ENCODE results near the gene ARMH1.

The ARMH1 gene

GRCh38 chr1:44642925-44643324 is 31.6 kb upstream of the ARMH1 start:
- Histone ChIP-seq H3K79me2 (ENCODE audit: control insufficient read depth, insufficient read depth, low read length) (no peaks in the 10 kb centered on the region), H2BK120ac (ENCODE audit: low read depth, low read length) (no peak overlapping the region), H3K9ac (ENCODE audit: low read length) (no peak overlapping the region), H4K5ac (ENCODE audit: low read length) (no peak overlapping the region), H3K23ac (ENCODE audit: low read length) (no peak overlapping the region), H3K27me3 (ENCODE audit: insufficient read depth, low read length, poor library complexity) (no peaks in the 10 kb centered on the region), H2BK15ac (replicated peaks; ENCODE audit: low read depth) (no peak overlapping the region), H3K4ac (ENCODE audit: low read depth, low read length) (no peak overlapping the region), H3K79me1 (ENCODE audit: low read length) (peaks cover 3% of the 10 kb centered on the region), H3K4me3 (ENCODE audit: low read length) (no peak overlapping the region), H2AK5ac (ENCODE audit: low read length) (no peak overlapping the region), H3K18ac (ENCODE audit: low read length) (no peak overlapping the region), H3K27ac (ENCODE audit: low read depth, low read length) (no peak overlapping the region), H3K4me1 (ENCODE audit: control insufficient read depth, low read depth, low read length) (no peaks in the 10 kb centered on the region), H3K36me3 (ENCODE audit: control insufficient read depth, insufficient read depth, low read length) (peaks cover 20% of the 10 kb centered on the region), H3K4me2 (ENCODE audit: low read length) (no peak overlapping the region), H3K56ac (ENCODE audit: low read length) (no peak overlapping the region), H2BK5ac (ENCODE audit: low read length) (no peak overlapping the region), H4K8ac (ENCODE audit: low read depth, low read length) (no peak overlapping the region)
- DNase-seq: no peak
- WGBS (ENCODE audit: extremely low coverage, insufficient coverage, low lambda C conversion rate): no CpG with 5 or more reads among the region's 3 CpGs

- no peak overlapping the region for H2AK5ac ChIP-seq (ENCODE audit: low read length)
- H3K79me1 ChIP-seq (ENCODE audit: low read length): peaks cover 3% of the 10 kb centered on the region
- no peaks in the 10 kb centered on the region for H3K79me2 ChIP-seq (ENCODE audit: control insufficient read depth, insufficient read depth, low read length)
- H3K4ac ChIP-seq (ENCODE audit: low read depth, low read length): no peak overlapping the region
- no peak overlapping the region for H2BK120ac ChIP-seq (ENCODE audit: low read depth, low read length)
- H2BK15ac ChIP-seq (replicated peaks; ENCODE audit: low read depth): no peak overlapping the region
- H3K9ac ChIP-seq (ENCODE audit: low read length): no peak overlapping the region
- no peak overlapping the region for H2BK5ac ChIP-seq (ENCODE audit: low read length)
- no peak overlapping the region for H3K18ac ChIP-seq (ENCODE audit: low read length)
- no peaks in the 10 kb centered on the region for H3K27me3 ChIP-seq (ENCODE audit: insufficient read depth, low read length, poor library complexity)
- WGBS (ENCODE audit: extremely low coverage, insufficient coverage, low lambda C conversion rate): no CpG with 5 or more reads among the region's 9 CpGs
- no peak overlapping the region for H3K4me3 ChIP-seq (ENCODE audit: low read length)
- H3K36me3 ChIP-seq (ENCODE audit: control insufficient read depth, insufficient read depth, low read length): peaks cover 20% of the 10 kb centered on the region
- H3K4me2 ChIP-seq (ENCODE audit: low read length): no peak overlapping the region
- no peak overlapping the region for H3K56ac ChIP-seq (ENCODE audit: low read length)
- H4K8ac ChIP-seq (ENCODE audit: low read depth, low read length): no peak overlapping the region
- no peak overlapping the region for H3K23ac ChIP-seq (ENCODE audit: low read length)
- no peaks in the 10 kb centered on the region for H3K4me1 ChIP-seq (ENCODE audit: control insufficient read depth, low read depth, low read length)
- no peak overlapping the region for H3K27ac ChIP-seq (ENCODE audit: low read depth, low read length)
- no peak for DNase-seq
- H4K5ac ChIP-seq (ENCODE audit: low read length): no peak overlapping the region
These were observed 30.7 kb upstream of the ARMH1 start for GRCh38 chr1:44643721-44644334.

GRCh38 chr1:44644806-44645205 is 29.7 kb upstream of the ARMH1 start:
- Histone ChIP-seq H3K4me2 (ENCODE audit: low read length) (no peak overlapping the region), H3K9ac (ENCODE audit: low read length) (no peak overlapping the region), H3K4me1 (ENCODE audit: control insufficient read depth, low read depth, low read length) (no peaks in the 10 kb centered on the region), H2BK120ac (ENCODE audit: low read depth, low read length) (no peak overlapping the region), H3K27ac (ENCODE audit: low read depth, low read length) (no peak overlapping the region), H3K23ac (ENCODE audit: low read length) (no peak overlapping the region), H3K79me2 (ENCODE audit: control insufficient read depth, insufficient read depth, low read length) (no peaks in the 10 kb centered on the region), H3K36me3 (ENCODE audit: control insufficient read depth, insufficient read depth, low read length) (peaks cover 16% of the 10 kb centered on the region), H2BK5ac (ENCODE audit: low read length) (no peak overlapping the region), H4K5ac (ENCODE audit: low read length) (no peak overlapping the region), H3K4ac (ENCODE audit: low read depth, low read length) (no peak overlapping the region), H2BK15ac (replicated peaks; ENCODE audit: low read depth) (no peak overlapping the region), H3K27me3 (ENCODE audit: insufficient read depth, low read length, poor library complexity) (no peaks in the 10 kb centered on the region), H3K56ac (ENCODE audit: low read length) (no peak overlapping the region), H2AK5ac (ENCODE audit: low read length) (no peak overlapping the region), H3K79me1 (ENCODE audit: low read length) (peaks cover 3% of the 10 kb centered on the region), H3K4me3 (ENCODE audit: low read length) (no peak overlapping the region), H3K18ac (ENCODE audit: low read length) (no peak overlapping the region), H4K8ac (ENCODE audit: low read depth, low read length) (no peak overlapping the region)
- WGBS (ENCODE audit: extremely low coverage, insufficient coverage, low lambda C conversion rate): no CpG with 5 or more reads among the region's 7 CpGs
- no peak for DNase-seq

- Histone ChIP-seq H3K27ac (ENCODE audit: low read depth, low read length) (no peak overlapping the region), H4K8ac (ENCODE audit: low read depth, low read length) (no peak overlapping the region), H2BK15ac (replicated peaks; ENCODE audit: low read depth) (no peak overlapping the region), H3K56ac (ENCODE audit: low read length) (no peak overlapping the region), H3K18ac (ENCODE audit: low read length) (no peak overlapping the region), H2BK120ac (ENCODE audit: low read depth, low read length) (no peak overlapping the region), H3K23ac (ENCODE audit: low read length) (no peak overlapping the region), H3K79me2 (ENCODE audit: control insufficient read depth, insufficient read depth, low read length) (no peaks in the 10 kb centered on the region), H2BK5ac (ENCODE audit: low read length) (no peak overlapping the region), H3K4me1 (ENCODE audit: control insufficient read depth, low read depth, low read length) (no peaks in the 10 kb centered on the region), H3K36me3 (ENCODE audit: control insufficient read depth, insufficient read depth, low read length) (peaks cover 15% of the 10 kb centered on the region), H3K79me1 (ENCODE audit: low read length) (peaks cover 3% of the 10 kb centered on the region), H3K4me2 (ENCODE audit: low read length) (no peak overlapping the region), H3K27me3 (ENCODE audit: insufficient read depth, low read length, poor library complexity) (no peaks in the 10 kb centered on the region), H4K5ac (ENCODE audit: low read length) (no peak overlapping the region), H3K9ac (ENCODE audit: low read length) (no peak overlapping the region), H3K4ac (ENCODE audit: low read depth, low read length) (no peak overlapping the region), H2AK5ac (ENCODE audit: low read length) (no peak overlapping the region), H3K4me3 (ENCODE audit: low read length) (no peak overlapping the region)
- no CpG with 5 or more reads among the region's 18 CpGs for WGBS (ENCODE audit: extremely low coverage, insufficient coverage, low lambda C conversion rate)
- no peak for DNase-seq
These were observed 28.9 kb upstream of the ARMH1 start for GRCh38 chr1:44645476-44646244.

GRCh38 chr1:44646261-44647110 is 28.0 kb upstream of the ARMH1 start:
- H2BK5ac ChIP-seq (ENCODE audit: low read length): no peak overlapping the region
- no peak overlapping the region for H2BK120ac ChIP-seq (ENCODE audit: low read depth, low read length)
- peaks cover 11% of the 10 kb centered on the region for H3K36me3 ChIP-seq (ENCODE audit: control insufficient read depth, insufficient read depth, low read length)
- no peaks in the 10 kb centered on the region for H3K79me2 ChIP-seq (ENCODE audit: control insufficient read depth, insufficient read depth, low read length)
- no peak overlapping the region for H4K5ac ChIP-seq (ENCODE audit: low read length)
- peaks cover 3% of the 10 kb centered on the region for H3K79me1 ChIP-seq (ENCODE audit: low read length)
- H3K18ac ChIP-seq (ENCODE audit: low read length): no peak overlapping the region
- H3K4me2 ChIP-seq (ENCODE audit: low read length): no peak overlapping the region
- H3K56ac ChIP-seq (ENCODE audit: low read length): no peak overlapping the region
- H3K23ac ChIP-seq (ENCODE audit: low read length): no peak overlapping the region
- no peak overlapping the region for H4K8ac ChIP-seq (ENCODE audit: low read depth, low read length)
- H3K4me3 ChIP-seq (ENCODE audit: low read length): no peak overlapping the region
- DNase-seq: no peak
- H2AK5ac ChIP-seq (ENCODE audit: low read length): no peak overlapping the region
- H2BK15ac ChIP-seq (replicated peaks; ENCODE audit: low read depth): no peak overlapping the region
- H3K9ac ChIP-seq (ENCODE audit: low read length): no peak overlapping the region
- no peak overlapping the region for H3K27ac ChIP-seq (ENCODE audit: low read depth, low read length)
- WGBS (ENCODE audit: extremely low coverage, insufficient coverage, low lambda C conversion rate): no CpG with 5 or more reads among the region's 28 CpGs
- H3K27me3 ChIP-seq (ENCODE audit: insufficient read depth, low read length, poor library complexity): no peaks in the 10 kb centered on the region
- H3K4me1 ChIP-seq (ENCODE audit: control insufficient read depth, low read depth, low read length): no peaks in the 10 kb centered on the region
- H3K4ac ChIP-seq (ENCODE audit: low read depth, low read length): no peak overlapping the region
